Measurements from ENCODE around the gene OR2T3.
"Not testable (repeated sequence)": the region's sequence is repeated elsewhere in the genome, so short reads cannot be mapped to it uniquely, and the experiment has no call there.

Gene OR2T3

GRCh38 chr1:248438668-248439067 is 34.5 kb upstream of the OR2T3 start:
- not testable (repeated sequence) for H3K79me1 ChIP-seq (replicated peaks; ENCODE audit: low read length, poor library complexity, severe bottlenecking); H3K4me3 ChIP-seq (ENCODE audit: insufficient read depth in 1 of 2, low read depth in 1 of 2, low read length in 2 of 2); H3K27ac ChIP-seq (ENCODE audit: low read length, poor library complexity, severe bottlenecking); H4K8ac ChIP-seq (ENCODE audit: low read length); H2AFZ ChIP-seq (ENCODE audit: low read depth, low read length); H3K4ac ChIP-seq (ENCODE audit: low read depth in 1 of 2, low read length in 2 of 2); DNase-seq; H3K14ac ChIP-seq (ENCODE audit: low read length in 2 of 2); H3K4me2 ChIP-seq (ENCODE audit: low read length, poor library complexity, severe bottlenecking); H2AK5ac ChIP-seq (ENCODE audit: low read length, severe bottlenecking); H2BK15ac ChIP-seq (ENCODE audit: low read depth, poor library complexity, severe bottlenecking); H2BK5ac ChIP-seq (ENCODE audit: low read depth, low read length, poor library complexity, severe bottlenecking); H2BK12ac ChIP-seq (ENCODE audit: low read length in 2 of 2); H3K9me3 ChIP-seq (ENCODE audit: control insufficient read depth, low read length); H3K18ac ChIP-seq (ENCODE audit: low read depth in 1 of 2, low read length in 2 of 2); H4K91ac ChIP-seq (ENCODE audit: low read length); H3K4me1 ChIP-seq (ENCODE audit: control insufficient read depth, insufficient read depth, low read depth, low read length); H3K27me3 ChIP-seq (ENCODE audit: control insufficient read depth in 1 of 2, insufficient read depth in 1 of 2, low read length in 2 of 2); H3K36me3 ChIP-seq (ENCODE audit: control insufficient read depth in 1 of 2, insufficient read depth in 2 of 2, low read depth in 1 of 2, low read length in 2 of 2); H3K23ac ChIP-seq (ENCODE audit: low read length in 2 of 2); H3K9ac ChIP-seq (ENCODE audit: low read length); H2BK120ac ChIP-seq (ENCODE audit: low read depth, low read length)
- 29% methylated on average over 1 of the region's 1 CpG for WGBS

GRCh38 chr1:248439283-248439682 is 33.9 kb upstream of the OR2T3 start:
- H2BK120ac ChIP-seq (ENCODE audit: low read depth, low read length); DNase-seq; H3K18ac ChIP-seq (ENCODE audit: low read depth in 1 of 2, low read length in 2 of 2); H3K4me3 ChIP-seq (ENCODE audit: insufficient read depth in 1 of 2, low read depth in 1 of 2, low read length in 2 of 2); H3K4ac ChIP-seq (ENCODE audit: low read depth in 1 of 2, low read length in 2 of 2); H3K9ac ChIP-seq (ENCODE audit: low read length); H2BK15ac ChIP-seq (ENCODE audit: low read depth, poor library complexity, severe bottlenecking); H3K14ac ChIP-seq (ENCODE audit: low read length in 2 of 2); H4K8ac ChIP-seq (ENCODE audit: low read length); H3K27ac ChIP-seq (ENCODE audit: low read length, poor library complexity, severe bottlenecking); H3K23ac ChIP-seq (ENCODE audit: low read length in 2 of 2); H2BK12ac ChIP-seq (ENCODE audit: low read length in 2 of 2); H3K36me3 ChIP-seq (ENCODE audit: control insufficient read depth in 1 of 2, insufficient read depth in 2 of 2, low read depth in 1 of 2, low read length in 2 of 2); H2BK5ac ChIP-seq (ENCODE audit: low read depth, low read length, poor library complexity, severe bottlenecking); H2AK5ac ChIP-seq (ENCODE audit: low read length, severe bottlenecking); H2AFZ ChIP-seq (ENCODE audit: low read depth, low read length); H3K27me3 ChIP-seq (ENCODE audit: control insufficient read depth in 1 of 2, insufficient read depth in 1 of 2, low read length in 2 of 2); H3K79me1 ChIP-seq (replicated peaks; ENCODE audit: low read length, poor library complexity, severe bottlenecking); H4K91ac ChIP-seq (ENCODE audit: low read length); H3K9me3 ChIP-seq (ENCODE audit: control insufficient read depth, low read length); H3K4me1 ChIP-seq (ENCODE audit: control insufficient read depth, insufficient read depth, low read depth, low read length); H3K4me2 ChIP-seq (ENCODE audit: low read length, poor library complexity, severe bottlenecking): not testable (repeated sequence)
- 73% methylated on average over 5 of the region's 5 CpGs for WGBS

GRCh38 chr1:248442500-248443277 is 30.5 kb upstream of the OR2T3 start:
- DNase-seq; H3K27me3 ChIP-seq (ENCODE audit: control insufficient read depth in 1 of 2, insufficient read depth in 1 of 2, low read length in 2 of 2); H3K4me2 ChIP-seq (ENCODE audit: low read length, poor library complexity, severe bottlenecking); H2AFZ ChIP-seq (ENCODE audit: low read depth, low read length); H3K4ac ChIP-seq (ENCODE audit: low read depth in 1 of 2, low read length in 2 of 2); H4K8ac ChIP-seq (ENCODE audit: low read length); H2BK12ac ChIP-seq (ENCODE audit: low read length in 2 of 2); H3K27ac ChIP-seq (ENCODE audit: low read length, poor library complexity, severe bottlenecking); H4K91ac ChIP-seq (ENCODE audit: low read length); H3K23ac ChIP-seq (ENCODE audit: low read length in 2 of 2); H3K4me3 ChIP-seq (ENCODE audit: insufficient read depth in 1 of 2, low read depth in 1 of 2, low read length in 2 of 2); H2BK120ac ChIP-seq (ENCODE audit: low read depth, low read length); H2BK5ac ChIP-seq (ENCODE audit: low read depth, low read length, poor library complexity, severe bottlenecking); H2AK5ac ChIP-seq (ENCODE audit: low read length, severe bottlenecking); H3K14ac ChIP-seq (ENCODE audit: low read length in 2 of 2); H3K36me3 ChIP-seq (ENCODE audit: control insufficient read depth in 1 of 2, insufficient read depth in 2 of 2, low read depth in 1 of 2, low read length in 2 of 2); H3K18ac ChIP-seq (ENCODE audit: low read depth in 1 of 2, low read length in 2 of 2); H3K9me3 ChIP-seq (ENCODE audit: control insufficient read depth, low read length); H2BK15ac ChIP-seq (ENCODE audit: low read depth, poor library complexity, severe bottlenecking); H3K79me1 ChIP-seq (replicated peaks; ENCODE audit: low read length, poor library complexity, severe bottlenecking); H3K4me1 ChIP-seq (ENCODE audit: control insufficient read depth, insufficient read depth, low read depth, low read length); H3K9ac ChIP-seq (ENCODE audit: low read length): not testable (repeated sequence)
- no CpG with 5 or more reads among the region's 2 CpGs for WGBS

- not testable (repeated sequence) for H3K79me1 ChIP-seq (replicated peaks; ENCODE audit: low read length, poor library complexity, severe bottlenecking); H3K14ac ChIP-seq (ENCODE audit: low read length in 2 of 2); H3K27ac ChIP-seq (ENCODE audit: low read length, poor library complexity, severe bottlenecking); H3K4ac ChIP-seq (ENCODE audit: low read depth in 1 of 2, low read length in 2 of 2); H2BK5ac ChIP-seq (ENCODE audit: low read depth, low read length, poor library complexity, severe bottlenecking); H3K36me3 ChIP-seq (ENCODE audit: control insufficient read depth in 1 of 2, insufficient read depth in 2 of 2, low read depth in 1 of 2, low read length in 2 of 2); H3K4me2 ChIP-seq (ENCODE audit: low read length, poor library complexity, severe bottlenecking); DNase-seq; H2BK15ac ChIP-seq (ENCODE audit: low read depth, poor library complexity, severe bottlenecking); H2BK120ac ChIP-seq (ENCODE audit: low read depth, low read length); H3K4me3 ChIP-seq (ENCODE audit: insufficient read depth in 1 of 2, low read depth in 1 of 2, low read length in 2 of 2); H4K91ac ChIP-seq (ENCODE audit: low read length); H3K9me3 ChIP-seq (ENCODE audit: control insufficient read depth, low read length); H3K9ac ChIP-seq (ENCODE audit: low read length); H3K18ac ChIP-seq (ENCODE audit: low read depth in 1 of 2, low read length in 2 of 2); H2AFZ ChIP-seq (ENCODE audit: low read depth, low read length); H3K23ac ChIP-seq (ENCODE audit: low read length in 2 of 2); H4K8ac ChIP-seq (ENCODE audit: low read length); H3K27me3 ChIP-seq (ENCODE audit: control insufficient read depth in 1 of 2, insufficient read depth in 1 of 2, low read length in 2 of 2); H2BK12ac ChIP-seq (ENCODE audit: low read length in 2 of 2); H3K4me1 ChIP-seq (ENCODE audit: control insufficient read depth, insufficient read depth, low read depth, low read length); H2AK5ac ChIP-seq (ENCODE audit: low read length, severe bottlenecking)
- WGBS: 79% methylated on average over 4 of the region's 4 CpGs
Measured at GRCh38 chr1:248444603-248445002, 28.5 kb upstream of the OR2T3 start.
